Glutamatergic neuron (in vitro differentiated cells): ENCODE results near the gene ATP6V1B1. TPM values are rescaled to one million over a fixed set of nuclear protein-coding genes. Genes with fewer than 3 reads are reported as not detected.

ENCODE experiments used
- DNase-seq: peaks from one replicate; pipeline ENCODE4 v3.0.0; 2022
- H3K27ac Mint-ChIP-seq: one replicate; pipeline ENCODE4 v1.8.0; 2020; ENCODE audit warnings: mild to moderate bottlenecking, mixed read lengths, inconsistent platforms; ENCODE audit not compliant: unreplicated experiment
- H3K27me3 Mint-ChIP-seq: one replicate; pipeline ENCODE4 v1.8.0; 2020; ENCODE audit warnings: mild to moderate bottlenecking, moderate library complexity, mixed read lengths, inconsistent platforms; ENCODE audit not compliant: unreplicated experiment
- H3K36me3 Mint-ChIP-seq: one replicate; pipeline ENCODE4 v1.8.0; 2020; ENCODE audit warnings: mild to moderate bottlenecking, mixed read lengths, inconsistent platforms; ENCODE audit not compliant: unreplicated experiment
- H3K4me1 Mint-ChIP-seq: one replicate; pipeline ENCODE4 v1.8.0; 2020; ENCODE audit warnings: mild to moderate bottlenecking, low read depth, mixed read lengths, inconsistent platforms; ENCODE audit not compliant: unreplicated experiment
- H3K4me3 Mint-ChIP-seq: one replicate; pipeline ENCODE4 v1.8.0; 2020; ENCODE audit warnings: mild to moderate bottlenecking, mixed read lengths, inconsistent platforms; ENCODE audit not compliant: unreplicated experiment
- H3K9me3 Mint-ChIP-seq: one replicate; pipeline ENCODE4 v1.8.0; 2020; ENCODE audit warnings: mild to moderate bottlenecking, moderate library complexity, mixed read lengths, inconsistent platforms; ENCODE audit not compliant: unreplicated experiment
- CTCF ChIP-seq: fragments of 200-600 bp; sonication (generic); IDR thresholded peaks from one replicate; pipeline ENCODE4 v1.5.0; 2021; ENCODE audit not compliant: partially characterized antibody, unreplicated experiment
- total RNA-seq: library from RNA; stranded (reverse); fragmentation: NEBNext Ultra II Directional; extraction: Animal tissue kit (Norgen Biotek cat#: 25700); gene quantifications from one replicate; pipeline ENCODE4 v1.2.1, GENCODE V29; 2021; ENCODE audit not compliant: unreplicated experiment

ATP6V1B1 gene
- total RNA-seq, 1 donor from 2014 or later = not detected

- peaks cover 2% of the 10 kb centered on the region for H3K9me3 Mint-ChIP-seq
- H3K4me3 Mint-ChIP-seq = no peak overlapping the region
- H3K36me3 Mint-ChIP-seq = no peaks in the 10 kb centered on the region
- H3K4me1 Mint-ChIP-seq = peaks cover 1% of the 10 kb centered on the region
- TF ChIP-seq CTCF = no peak
- H3K27me3 Mint-ChIP-seq = peaks cover 19% of the 10 kb centered on the region
- H3K27ac Mint-ChIP-seq = no peak overlapping the region
- no peak for DNase-seq
Observed at GRCh38 chr2:70960833-70961647, 25.3 kb downstream of the ATP6V1B1 start.

DNA sequence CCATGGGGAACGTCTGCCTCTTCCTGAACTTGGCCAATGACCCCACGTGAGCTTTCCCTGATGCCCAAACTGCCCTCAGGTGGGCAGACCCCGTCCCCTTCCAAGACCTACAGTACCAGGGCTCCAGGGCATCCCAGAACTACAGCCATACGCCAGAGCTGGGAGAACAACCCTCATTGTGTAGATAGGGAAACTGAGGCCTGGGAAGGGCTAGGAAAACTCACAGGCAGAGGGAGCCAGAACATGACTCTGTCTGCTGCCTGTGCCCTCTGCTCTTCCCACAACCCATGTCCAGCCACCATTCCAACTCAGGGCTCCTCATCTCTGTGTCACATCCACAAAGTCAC lies 25.9 kb downstream of the ATP6V1B1 start:
- Mint-ChIP-seq H3K4me3 (no peak overlapping the region), H3K36me3 (no peaks in the 10 kb centered on the region), H3K27me3 (peaks cover 19% of the 10 kb centered on the region), H3K4me1 (peaks cover 1% of the 10 kb centered on the region), H3K27ac (no peak overlapping the region), H3K9me3 (peaks cover 2% of the 10 kb centered on the region)
- DNase-seq = no peak
- no peak for TF ChIP-seq CTCF

- no peak overlapping the region for H3K27ac Mint-ChIP-seq
- H3K9me3 Mint-ChIP-seq = peaks cover 2% of the 10 kb centered on the region
- TF ChIP-seq CTCF = no peak
- DNase-seq = no peak
- peaks cover 1% of the 10 kb centered on the region for H3K4me1 Mint-ChIP-seq
- H3K36me3 Mint-ChIP-seq = no peaks in the 10 kb centered on the region
- H3K27me3 Mint-ChIP-seq = peaks cover 24% of the 10 kb centered on the region
- H3K4me3 Mint-ChIP-seq = no peak overlapping the region
Observed at GRCh38 chr2:70962211-70962884, 26.6 kb downstream of the ATP6V1B1 start.

- no peak overlapping the region for H3K4me3 Mint-ChIP-seq
- peaks cover 1% of the 10 kb centered on the region for H3K4me1 Mint-ChIP-seq
- peaks cover 24% of the 10 kb centered on the region for H3K27me3 Mint-ChIP-seq
- no peaks in the 10 kb centered on the region for H3K36me3 Mint-ChIP-seq
- H3K27ac Mint-ChIP-seq = no peak overlapping the region
- peaks cover 2% of the 10 kb centered on the region for H3K9me3 Mint-ChIP-seq
- no peak for DNase-seq
- no peak for TF ChIP-seq CTCF
Observed at GRCh38 chr2:70962885-70963878, 27.5 kb downstream of the ATP6V1B1 start.
